Measurements from ENCODE around the gene RNU7-1.

Gene RNU7-1

DNA sequence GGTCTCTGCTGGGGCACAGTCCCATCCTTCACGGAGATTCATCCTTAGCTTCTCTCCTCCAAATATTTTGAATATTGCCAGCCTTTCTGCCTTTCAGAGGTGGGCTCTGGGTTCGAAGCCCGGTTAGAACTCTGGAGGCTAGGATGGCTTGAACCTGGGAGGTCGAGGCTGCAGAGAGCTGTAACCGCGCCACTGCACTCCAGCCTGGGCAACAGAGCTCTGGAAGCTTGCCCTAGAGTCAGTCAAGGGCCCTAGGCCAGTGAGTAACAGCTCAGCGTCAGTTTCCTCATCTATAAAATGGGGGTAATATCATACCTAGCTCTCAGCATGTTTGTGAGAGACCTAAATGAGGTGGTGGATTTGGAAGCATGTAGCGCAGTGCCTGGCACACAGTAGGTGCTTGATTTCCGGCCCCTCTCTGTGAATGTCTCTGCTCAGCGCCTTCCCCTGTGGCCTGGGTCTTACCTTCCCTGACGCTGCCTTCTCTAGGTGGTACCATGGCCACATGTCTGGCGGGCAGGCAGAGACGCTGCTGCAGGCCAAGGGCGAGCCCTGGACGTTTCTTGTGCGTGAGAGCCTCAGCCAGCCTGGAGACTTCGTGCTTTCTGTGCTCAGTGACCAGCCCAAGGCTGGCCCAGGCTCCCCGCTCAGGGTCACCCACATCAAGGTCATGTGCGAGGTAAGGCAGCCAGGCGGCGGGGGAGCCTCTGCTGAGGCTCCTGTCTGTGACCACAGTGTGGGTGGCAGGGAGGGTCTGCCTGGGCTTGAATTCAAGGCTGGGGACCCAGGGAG is 10.9 kb downstream of the RNU7-1 start:
- DNase-seq = no peak

GRCh38 chr12:6955108-6956020 is 11.7 kb downstream of the RNU7-1 start:
- no peak for DNase-seq

DNA sequence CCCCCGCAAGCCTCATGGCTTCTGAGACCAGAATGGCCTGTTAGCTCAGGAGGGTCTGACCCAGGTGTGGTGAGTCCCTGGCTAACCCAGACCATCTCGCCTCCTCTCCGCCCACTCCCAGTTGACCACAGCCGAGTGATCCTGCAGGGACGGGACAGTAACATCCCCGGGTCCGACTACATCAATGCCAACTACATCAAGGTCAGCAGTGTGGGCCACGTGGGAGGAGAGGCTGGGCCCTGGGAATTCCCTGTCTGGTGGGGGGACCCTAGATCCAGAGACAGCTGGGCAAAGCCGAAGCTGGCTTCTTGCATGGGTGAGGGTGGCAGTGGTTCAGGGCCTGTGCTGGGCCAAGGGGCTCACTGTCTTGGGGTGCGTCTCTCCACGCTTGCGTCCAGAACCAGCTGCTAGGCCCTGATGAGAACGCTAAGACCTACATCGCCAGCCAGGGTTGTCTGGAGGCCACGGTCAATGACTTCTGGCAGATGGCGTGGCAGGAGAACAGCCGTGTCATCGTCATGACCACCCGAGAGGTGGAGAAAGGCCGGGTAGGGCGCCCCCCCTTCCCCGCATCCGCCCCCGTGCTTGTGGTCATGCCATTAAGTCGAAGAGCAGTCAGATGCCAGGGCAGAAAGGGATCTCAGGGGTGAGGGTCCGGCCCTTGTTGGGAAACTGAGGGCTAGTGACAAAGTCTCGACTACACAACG is 12.6 kb downstream of the RNU7-1 start:
- no peak for DNase-seq

DNA sequence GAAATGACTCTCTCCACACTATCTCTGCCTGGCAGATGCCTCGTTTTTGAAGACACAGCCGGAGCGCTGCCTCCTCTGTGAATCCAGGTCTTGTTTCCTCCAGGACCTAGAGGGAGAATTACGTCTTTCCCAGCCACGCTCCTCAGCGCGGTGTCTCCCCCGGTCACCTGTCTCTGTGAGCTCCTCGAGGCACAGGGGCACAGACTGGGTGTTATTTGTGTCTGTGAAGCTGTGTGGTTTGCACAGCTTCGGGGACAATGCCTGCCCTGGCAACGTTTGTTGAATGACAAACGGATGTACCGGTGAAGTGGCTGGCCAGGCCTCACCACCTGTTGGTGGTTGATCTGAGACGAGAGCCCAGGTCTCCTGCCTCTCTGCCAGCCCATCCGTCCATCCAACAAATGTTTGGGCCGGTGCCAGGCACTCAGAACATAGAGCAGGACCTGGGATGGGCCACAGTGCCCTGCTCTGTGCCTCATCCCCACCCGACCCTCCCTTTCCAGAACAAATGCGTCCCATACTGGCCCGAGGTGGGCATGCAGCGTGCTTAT is 13.6 kb downstream of the RNU7-1 start:
- DNase-seq = no peak

- no peak for DNase-seq
Measured at GRCh38 chr12:6957741-6958608, 14.4 kb downstream of the RNU7-1 start.

DNA sequence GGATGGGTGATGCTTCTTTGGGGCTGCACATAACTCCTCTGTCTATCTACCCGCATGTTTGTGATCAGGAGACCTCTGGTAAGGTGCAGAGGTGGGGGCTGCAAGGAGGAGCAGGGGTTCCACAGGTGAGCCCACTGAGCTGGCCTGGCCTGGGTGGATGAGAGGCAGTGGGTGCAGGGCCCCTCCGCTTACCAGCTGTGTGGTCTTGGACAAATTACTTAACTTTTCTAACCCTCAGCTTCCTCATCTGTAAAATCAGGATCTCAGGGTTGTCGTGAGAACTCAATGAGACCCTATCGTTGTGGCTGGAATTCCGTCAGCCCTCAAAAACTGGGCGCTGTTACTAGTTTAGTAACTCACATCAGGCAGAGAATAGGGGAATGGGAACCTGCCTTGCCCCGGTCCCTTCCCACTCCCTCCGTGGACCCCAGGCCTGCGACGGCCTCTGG is 15.0 kb downstream of the RNU7-1 start:
- DNase-seq = no peak

GRCh38 chr12:6959058-6959804 is 15.6 kb downstream of the RNU7-1 start:
- peak; percentile 88 for DNase-seq

GRCh38 chr12:6959805-6960592 is 16.4 kb downstream of the RNU7-1 start:
- no peak for DNase-seq

DNA sequence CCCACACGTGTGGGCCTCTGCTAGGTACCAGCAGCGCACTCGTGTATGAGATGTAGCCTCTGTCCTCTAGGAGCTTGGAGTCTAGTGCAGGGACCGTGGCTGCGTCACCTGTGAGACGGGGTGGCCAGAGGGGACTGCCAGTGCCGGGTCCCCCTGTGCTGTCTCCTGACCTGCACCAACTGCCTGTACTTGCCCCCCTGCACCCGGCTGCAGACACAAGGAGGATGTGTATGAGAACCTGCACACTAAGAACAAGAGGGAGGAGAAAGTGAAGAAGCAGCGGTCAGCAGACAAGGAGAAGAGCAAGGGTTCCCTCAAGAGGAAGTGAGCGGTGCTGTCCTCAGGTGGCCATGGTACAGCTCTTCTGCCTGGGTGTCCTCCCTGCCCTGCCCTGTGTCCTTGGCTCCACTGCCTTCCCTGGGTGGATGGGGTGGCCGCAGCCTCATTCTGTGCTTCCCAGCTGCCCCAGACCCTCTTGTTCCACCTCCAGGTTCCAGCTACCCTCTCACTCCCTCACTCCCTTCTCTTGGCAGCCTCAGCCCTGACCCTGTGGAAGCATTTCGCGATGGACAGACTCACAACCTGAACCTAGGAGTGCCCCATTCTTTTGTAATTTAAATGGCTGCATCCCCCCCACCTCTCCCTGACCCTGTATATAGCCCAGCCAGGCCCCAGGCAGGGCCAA is 17.1 kb downstream of the RNU7-1 start:
- DNase-seq = no peak

DNA sequence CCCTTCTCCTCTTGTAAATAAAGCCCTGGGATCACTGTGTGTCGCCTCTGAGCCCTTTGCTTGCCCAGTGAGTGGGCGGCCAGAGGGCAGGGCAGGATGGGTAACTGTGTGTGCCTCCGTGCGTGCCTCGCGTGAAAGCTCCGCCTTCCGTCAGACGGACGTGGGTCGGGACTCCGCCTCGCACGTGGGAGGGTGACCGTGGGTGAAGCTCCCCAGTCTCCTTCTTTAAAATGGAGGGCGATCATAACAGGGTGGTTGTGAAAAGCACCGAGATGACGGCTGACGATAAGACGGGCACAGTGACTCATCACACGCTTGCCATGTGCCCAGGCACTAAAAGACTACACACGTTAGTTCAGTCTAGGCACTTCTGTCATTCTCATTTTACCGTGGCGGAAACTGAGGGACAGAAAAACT is 17.7 kb downstream of the RNU7-1 start:
- DNase-seq = peak; percentile 89

- DNase-seq = no peak
Measured at GRCh38 chr12:6961695-6962284, 18.2 kb downstream of the RNU7-1 start.

GRCh38 chr12:6962285-6963015 is 18.8 kb downstream of the RNU7-1 start:
- no peak for DNase-seq

DNA sequence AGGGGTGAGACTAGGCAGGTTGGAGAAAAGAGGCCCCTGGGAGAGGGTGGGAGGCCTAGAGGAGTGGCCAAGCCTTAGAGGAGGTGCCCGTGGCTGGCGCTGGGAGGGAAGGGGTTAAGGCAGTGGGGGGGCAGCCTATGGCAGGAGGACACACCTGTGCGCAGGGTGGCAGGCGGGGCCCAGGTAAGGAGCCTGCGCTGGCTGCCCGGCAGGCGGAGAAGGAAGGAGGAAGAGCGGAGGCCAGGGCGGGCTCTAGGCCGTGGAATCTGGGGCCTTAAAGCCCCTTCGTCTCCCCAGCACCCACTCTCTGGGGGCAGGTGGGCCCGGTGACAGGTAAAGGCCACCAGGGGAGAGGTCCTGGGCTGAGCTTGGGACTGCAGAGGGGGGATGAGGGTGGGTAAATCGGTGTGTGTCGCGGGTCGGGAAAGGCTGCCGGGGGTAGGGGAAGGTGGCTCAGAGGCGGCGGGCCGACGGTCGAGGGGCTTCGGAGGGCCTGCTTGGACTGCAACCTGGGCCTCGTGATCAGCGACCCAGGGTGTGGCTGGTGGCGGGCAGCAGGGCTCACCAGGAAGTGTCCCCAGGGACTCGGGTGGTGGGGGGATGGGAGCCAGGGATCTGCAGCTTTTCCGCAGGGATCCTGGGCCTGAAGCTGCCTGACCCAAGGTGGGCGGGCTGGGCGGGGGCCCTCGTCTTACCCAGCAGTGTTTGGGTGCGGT is 19.6 kb downstream of the RNU7-1 start:
- no peak for DNase-seq

DNA sequence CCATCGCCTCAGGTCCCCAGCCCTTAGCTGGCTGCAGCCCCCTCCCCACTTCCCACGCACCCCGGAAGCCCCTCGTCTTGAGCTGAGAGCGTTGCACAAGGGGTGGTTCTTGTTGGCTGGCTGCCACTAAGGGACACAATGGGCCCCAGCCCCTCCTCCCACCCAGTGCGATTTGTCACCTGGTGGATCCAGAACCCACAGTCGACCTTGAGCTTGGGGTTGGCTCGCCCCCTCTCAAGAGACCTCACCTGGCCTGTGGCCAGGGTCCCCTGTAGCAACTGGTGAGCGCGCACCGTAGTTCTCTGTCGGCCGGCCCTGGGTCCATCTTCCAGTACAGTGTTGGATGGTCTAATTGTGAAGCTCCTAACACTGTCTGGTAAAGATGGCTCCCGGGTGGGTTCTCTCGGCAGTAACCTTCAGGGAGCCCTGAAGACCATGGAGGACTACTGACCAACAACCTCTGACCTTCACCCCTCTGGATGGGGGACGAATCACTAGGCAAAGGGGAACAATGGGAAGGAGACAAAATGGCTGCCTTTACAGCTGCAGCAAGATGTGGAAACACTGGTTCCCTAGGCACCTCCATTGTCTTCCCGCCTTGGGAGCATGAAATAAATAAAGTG is 20.3 kb downstream of the RNU7-1 start:
- no peak for DNase-seq

GRCh38 chr12:6964605-6965025 is 21.0 kb downstream of the RNU7-1 start:
- DNase-seq = no peak

DNA sequence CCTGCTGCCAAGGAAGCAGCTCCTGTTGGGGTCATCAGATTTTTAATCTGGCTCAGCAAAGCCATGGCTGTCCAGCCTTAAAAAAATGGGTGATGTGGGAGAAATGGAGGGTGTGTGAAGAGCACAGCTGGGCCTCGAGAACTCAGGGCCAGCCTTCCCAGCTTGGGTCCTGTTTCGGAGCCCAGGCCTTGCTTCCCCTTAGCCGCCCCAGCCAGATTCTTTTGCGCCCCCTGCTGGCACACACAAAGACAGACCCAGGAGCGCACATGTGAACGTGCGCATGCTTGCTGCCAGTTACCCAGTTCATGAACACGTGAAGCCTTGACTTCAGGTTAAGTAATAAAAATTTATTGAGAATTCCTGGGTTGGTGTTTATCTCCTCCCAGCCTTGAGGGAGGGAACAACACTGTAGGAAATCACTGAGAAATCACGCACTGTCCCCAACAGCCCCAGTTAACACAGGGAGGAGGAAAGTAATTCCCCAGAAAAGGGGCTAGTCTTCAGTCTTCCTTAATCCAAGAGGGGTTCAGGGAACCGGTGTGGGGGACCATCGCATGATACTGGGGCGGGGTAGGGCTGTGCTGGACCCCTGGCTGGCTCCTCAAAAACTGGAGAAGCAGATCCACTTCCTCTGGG is 21.5 kb downstream of the RNU7-1 start:
- DNase-seq = peak; percentile 83

GRCh38 chr12:6965714-6966113 is 22.1 kb downstream of the RNU7-1 start:
- DNase-seq = no peak
